BJ (cell line): ENCODE results near the gene SAP30BP. TPM values are rescaled to one million over a fixed set of nuclear protein-coding genes. Genes with fewer than 3 reads are reported as not detected.

Experiments used
- CTCF ChIA-PET: fragments of 350-600 bp; formaldehyde crosslinking; extraction: SDS; loops from one replicate; lab custom pipeline; 2021; ENCODE audit warnings: antibody characterized with exemption, inconsistent platforms; lab: Yijun Ruan, JAX
- POLR2A ChIA-PET: fragments of 300-600 bp; sonication (Branson Sonifier 250); formaldehyde crosslinking; extraction: SDS; loops from one replicate; lab custom pipeline; 2021; ENCODE audit warnings: antibody characterized with exemption; lab: Charles Lee
- DNase-seq: peaks from one replicate; pipeline ENCODE4 v3.0.0-alpha.2; 2011; ENCODE audit warnings: low read depth
- H3K27me3 ChIP-seq: 2 replicates; pipeline ENCODE4 v1.6.0; 2011; ENCODE audit warnings: low read length; ENCODE audit not compliant: control insufficient read depth, insufficient read depth
- H3K36me3 ChIP-seq: 2 replicates; pipeline ENCODE4 v1.5.1; 2011; ENCODE audit warnings: low read length; ENCODE audit not compliant: control insufficient read depth, insufficient read depth
- H3K4me3 ChIP-seq: 2 replicates; pipeline ENCODE4 v1.5.1; 2011; ENCODE audit warnings: low read depth, mild to moderate bottlenecking, control low read depth, low read length
- polyA plus RNA-seq: library from polyadenylated mRNA; depleted of rRNA; stranded (reverse); fragments of >200 nt; gene quantifications from 2 replicates; pipeline ENCODE4 v1.2.3, GENCODE V29; 2011
- TF ChIP-seq, protein P1 (sequence below): IDR thresholded peaks from 2 replicates; pipeline ENCODE4 v1.5.1; 2011; ENCODE audit warnings: low read depth, mild to moderate bottlenecking, control low read depth, inconsistent platforms, low read length, moderate library complexity; ENCODE audit not compliant: insufficient read depth

Gene SAP30BP
- polyA plus RNA-seq, 1 experiment: 84.8 TPM

DNA sequence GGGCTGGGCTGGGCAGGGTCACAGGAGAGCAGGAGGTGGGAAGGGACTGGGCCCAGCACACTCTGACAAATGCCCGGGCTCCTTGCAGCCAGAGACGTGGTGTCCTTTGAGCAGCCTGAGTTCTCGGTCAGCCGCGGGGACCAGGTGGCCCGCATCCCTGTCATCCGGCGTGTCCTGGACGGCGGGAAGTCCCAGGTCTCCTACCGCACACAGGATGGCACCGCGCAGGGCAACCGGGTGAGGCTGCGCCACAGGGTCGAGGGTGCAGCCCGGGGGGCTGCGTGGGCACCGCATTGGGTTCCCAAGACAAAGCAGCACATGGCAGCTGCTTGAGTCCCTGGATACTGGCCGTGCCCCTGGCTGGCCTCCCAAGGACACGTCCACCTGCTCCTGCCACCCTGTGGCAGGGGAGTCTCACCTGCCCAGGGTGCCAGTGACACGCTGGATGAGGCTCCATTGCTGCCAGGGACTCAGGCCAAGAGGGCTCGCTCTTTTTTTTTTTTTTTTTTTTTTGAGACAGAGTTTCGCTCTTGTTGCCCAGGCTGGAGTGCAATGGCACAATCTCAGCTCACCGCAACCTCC is 76.6 kb downstream of the SAP30BP start:
- Histone ChIP-seq H3K4me3 (no peak overlapping the region), H3K27me3 (no peaks in the 10 kb centered on the region), H3K36me3 (no peaks in the 10 kb centered on the region)
- POLR2A ChIA-PET: no interaction called here
- TF ChIP-seq, protein P1, sequence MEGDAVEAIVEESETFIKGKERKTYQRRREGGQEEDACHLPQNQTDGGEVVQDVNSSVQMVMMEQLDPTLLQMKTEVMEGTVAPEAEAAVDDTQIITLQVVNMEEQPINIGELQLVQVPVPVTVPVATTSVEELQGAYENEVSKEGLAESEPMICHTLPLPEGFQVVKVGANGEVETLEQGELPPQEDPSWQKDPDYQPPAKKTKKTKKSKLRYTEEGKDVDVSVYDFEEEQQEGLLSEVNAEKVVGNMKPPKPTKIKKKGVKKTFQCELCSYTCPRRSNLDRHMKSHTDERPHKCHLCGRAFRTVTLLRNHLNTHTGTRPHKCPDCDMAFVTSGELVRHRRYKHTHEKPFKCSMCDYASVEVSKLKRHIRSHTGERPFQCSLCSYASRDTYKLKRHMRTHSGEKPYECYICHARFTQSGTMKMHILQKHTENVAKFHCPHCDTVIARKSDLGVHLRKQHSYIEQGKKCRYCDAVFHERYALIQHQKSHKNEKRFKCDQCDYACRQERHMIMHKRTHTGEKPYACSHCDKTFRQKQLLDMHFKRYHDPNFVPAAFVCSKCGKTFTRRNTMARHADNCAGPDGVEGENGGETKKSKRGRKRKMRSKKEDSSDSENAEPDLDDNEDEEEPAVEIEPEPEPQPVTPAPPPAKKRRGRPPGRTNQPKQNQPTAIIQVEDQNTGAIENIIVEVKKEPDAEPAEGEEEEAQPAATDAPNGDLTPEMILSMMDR: no peak
- CTCF ChIA-PET: interaction anchor here (12.2 to 14.2 kb wide), 2 partner anchors 64 to 114 kb away, joined by 502 to 607 read pairs; partner anchors contain the start of gene SMIM5
- no peak for DNase-seq

DNA sequence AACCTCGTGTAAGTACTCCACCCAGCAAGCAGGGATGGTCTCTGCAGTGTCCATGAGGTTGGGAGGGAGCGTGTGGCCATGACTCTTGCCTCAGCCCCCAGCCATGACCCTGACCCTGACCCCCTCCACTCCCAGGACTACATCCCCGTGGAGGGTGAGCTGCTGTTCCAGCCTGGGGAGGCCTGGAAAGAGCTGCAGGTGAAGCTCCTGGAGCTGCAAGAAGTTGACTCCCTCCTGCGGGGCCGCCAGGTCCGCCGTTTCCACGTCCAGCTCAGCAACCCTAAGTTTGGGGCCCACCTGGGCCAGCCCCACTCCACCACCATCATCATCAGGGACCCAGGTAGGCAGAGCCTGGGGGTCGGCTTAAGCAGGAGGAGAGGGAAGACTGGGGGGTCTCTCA is 81.6 kb downstream of the SAP30BP start:
- TF ChIP-seq, protein P1: no peak
- DNase-seq: no peak
- CTCF ChIA-PET: interaction anchor here (1.1 to 14.2 kb wide), 20 partner anchors 11 to 196 kb away, joined by 3 to 607 read pairs (median 14); partner anchors contain the start of genes GALK1, ITGB4, RECQL5 and SAP30BP
- H3K36me3 ChIP-seq: no peaks in the 10 kb centered on the region
- no peak overlapping the region for H3K4me3 ChIP-seq
- no peaks in the 10 kb centered on the region for H3K27me3 ChIP-seq
- POLR2A ChIA-PET: no interaction called here

DNA sequence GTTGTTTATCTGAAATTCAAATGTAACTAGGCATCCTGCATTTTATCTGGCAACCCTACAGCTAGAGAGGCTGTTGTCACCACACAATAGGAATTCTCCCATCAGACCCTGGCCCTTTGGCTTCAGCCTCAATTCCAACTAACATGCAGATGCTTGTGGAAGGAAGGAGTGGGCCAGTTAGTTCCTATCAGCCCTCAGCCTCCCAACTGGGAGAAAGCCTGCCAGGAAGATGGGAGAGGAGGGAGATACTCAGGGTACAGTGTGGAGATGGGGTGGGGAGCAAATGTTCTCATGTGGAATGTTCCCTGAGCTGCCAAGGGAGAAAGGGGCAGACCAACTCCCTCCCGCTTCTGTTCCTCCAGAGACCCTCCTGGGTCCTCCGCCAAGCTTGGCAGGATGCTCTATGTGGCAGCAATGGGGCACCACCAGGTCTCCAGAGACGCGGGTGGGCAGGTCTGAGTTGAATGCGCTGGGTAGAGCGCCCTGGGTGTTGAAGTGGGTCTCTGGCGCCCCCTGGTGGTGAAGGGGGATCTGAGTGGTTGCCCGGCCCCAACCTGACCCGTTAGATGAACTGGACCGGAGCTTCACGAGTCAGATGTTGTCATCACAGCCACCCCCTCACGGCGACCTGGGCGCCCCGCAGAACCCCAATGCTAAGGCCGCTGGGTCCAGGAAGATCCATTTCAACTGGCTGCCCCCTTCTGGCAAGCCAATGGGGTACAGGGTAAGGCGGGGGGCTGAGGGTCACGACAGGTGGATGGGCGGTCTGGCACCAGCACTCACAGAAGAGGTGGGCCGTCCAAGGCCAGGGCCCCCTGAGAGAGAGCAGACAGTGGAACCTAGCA is 82.6 kb downstream of the SAP30BP start:
- TF ChIP-seq, protein P1: peak; percentile 92
- ChIA-PET CTCF (interaction anchor here (0.5 to 14.2 kb wide), 37 partner anchors 12 to 327 kb away, joined by 3 to 607 read pairs (median 6); partner anchors contain the start of genes GALK1, ITGB4, RECQL5 and SAP30BP), POLR2A (no interaction called here)

DNA sequence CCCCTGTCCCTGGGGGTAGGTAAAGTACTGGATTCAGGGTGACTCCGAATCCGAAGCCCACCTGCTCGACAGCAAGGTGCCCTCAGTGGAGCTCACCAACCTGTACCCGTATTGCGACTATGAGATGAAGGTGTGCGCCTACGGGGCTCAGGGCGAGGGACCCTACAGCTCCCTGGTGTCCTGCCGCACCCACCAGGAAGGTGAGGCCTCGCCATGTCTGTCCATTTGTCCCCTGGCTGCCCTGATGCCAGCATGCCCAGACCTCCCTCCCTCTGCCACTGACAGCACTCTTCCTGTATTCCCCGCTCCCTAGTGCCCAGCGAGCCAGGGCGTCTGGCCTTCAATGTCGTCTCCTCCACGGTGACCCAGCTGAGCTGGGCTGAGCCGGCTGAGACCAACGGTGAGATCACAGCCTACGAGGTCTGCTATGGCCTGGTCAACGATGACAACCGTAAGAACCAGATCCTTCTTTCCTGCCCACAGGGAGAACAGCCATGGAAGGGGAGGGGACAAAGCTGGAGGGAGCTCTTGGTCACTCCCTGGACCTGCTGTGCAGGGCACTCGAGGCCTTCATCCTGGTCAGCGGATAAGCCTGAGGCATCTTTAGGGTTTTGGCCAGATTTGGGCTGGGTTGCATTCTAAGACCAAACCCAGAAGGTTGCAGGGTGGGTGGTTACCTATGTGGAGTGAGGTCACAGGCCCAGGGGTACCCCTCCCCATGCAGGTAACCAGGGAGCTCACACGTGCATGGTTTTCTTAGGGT is 83.7 kb downstream of the SAP30BP start:
- ChIA-PET CTCF (interaction anchor here (0.8 to 14.2 kb wide), 19 partner anchors 12 to 204 kb away, joined by 3 to 607 read pairs (median 14); partner anchors contain the start of genes GALK1, RECQL5, SAP30BP and SMIM5), POLR2A (no interaction called here)
- TF ChIP-seq, protein P1: no peak

More for the DNA sequence above, 82.6 kb downstream of the SAP30BP start:
- Histone ChIP-seq H3K4me3 (no peak overlapping the region), H3K36me3 (no peaks in the 10 kb centered on the region), H3K27me3 (no peaks in the 10 kb centered on the region)
- no peak for DNase-seq

More for the DNA sequence above, 83.7 kb downstream of the SAP30BP start:
- DNase-seq: no peak
- Histone ChIP-seq H3K27me3 (no peaks in the 10 kb centered on the region), H3K4me3 (no peak overlapping the region), H3K36me3 (no peaks in the 10 kb centered on the region)
